H1 (cell line): ENCODE results near the gene MANEAL. TPM values are rescaled to one million over a fixed set of nuclear protein-coding genes. Genes with fewer than 3 reads are reported as not detected.

Source experiments
- CTCF ChIA-PET: fragments of 300-600 bp; sonication (Branson Sonifier 250); formaldehyde crosslinking; loops from one replicate; lab custom pipeline; 2021; ENCODE audit not compliant: partially characterized antibody; lab: Charles Lee
- POLR2A ChIA-PET: fragments of 300-600 bp; sonication (Branson Sonifier 250); formaldehyde crosslinking; loops from one replicate; lab custom pipeline; 2021; ENCODE audit warnings: inconsistent platforms; ENCODE audit not compliant: partially characterized antibody; lab: Charles Lee
- DNase-seq, 2 experiments: peaks; one replicate each; pipeline versions ENCODE4 v3.0.0 to v3.0.0-alpha.2; 2010 to 2022; ENCODE audit warnings: low spot score in 2 of 2, low read depth in 1 of 2, mixed read lengths in 1 of 2
- FAIRE-seq: peaks from 2 replicates; lab custom pipeline; 2011; peaks lifted over from hg19 to GRCh38; lab: Jason Lieb, UNC
- H2AFZ ChIP-seq: 2 replicates; pipeline ENCODE4 v1.8.1; 2012; ENCODE audit warnings: low read length, inconsistent platforms
- H2AK5ac ChIP-seq: 2 replicates; pipeline ENCODE4 v1.6.1; 2013; ENCODE audit warnings: low read depth, low read length
- H2BK120ac ChIP-seq: replicated peaks from 2 replicates; pipeline ENCODE3; 2013; ENCODE audit warnings: low read depth, low read length, inconsistent platforms
- H2BK12ac ChIP-seq: 2 replicates; pipeline ENCODE4 v1.6.1; 2013; ENCODE audit warnings: low read depth, low read length
- H2BK15ac ChIP-seq: 2 replicates; pipeline ENCODE4 v1.6.1; 2013; ENCODE audit warnings: low read length
- H2BK20ac ChIP-seq: 2 replicates; pipeline ENCODE4 v1.6.1; 2013; ENCODE audit warnings: low read length
- H2BK5ac ChIP-seq: 2 replicates; pipeline ENCODE4 v1.6.1; 2013; ENCODE audit warnings: low read depth, low read length
- H3K14ac ChIP-seq: 2 replicates; pipeline ENCODE4 v1.6.1; 2013; ENCODE audit warnings: inconsistent platforms; ENCODE audit not compliant: insufficient read length
- H3K18ac ChIP-seq: 2 replicates; pipeline ENCODE4 v1.6.1; 2013; ENCODE audit warnings: low read length; ENCODE audit errors: extremely low read depth
- H3K23ac ChIP-seq: 2 replicates; pipeline ENCODE4 v1.6.1; 2013; ENCODE audit warnings: inconsistent platforms; ENCODE audit not compliant: insufficient read length
- H3K23me2 ChIP-seq: 2 replicates; pipeline ENCODE4 v1.6.1; 2013; ENCODE audit warnings: low read depth, low read length
- H3K27ac ChIP-seq: 2 replicates; pipeline ENCODE4 v1.6.1; 2011; ENCODE audit warnings: low read depth, low read length, inconsistent platforms
- H3K27me3 ChIP-seq, 4 experiments: replicated peaks in 1 of 4; 1 replicate in 1 of 4; 2 replicates in 3 of 4; pipeline versions ENCODE4 v1.6.1 to v1.8.1; 2011 to 2013; ENCODE audit warnings: low read length in 3 of 4, mild to moderate bottlenecking in 3 of 4, inconsistent platforms in 2 of 4, mixed read lengths in 2 of 4, moderate library complexity in 1 of 4; ENCODE audit not compliant: control insufficient read depth in 3 of 4, insufficient read depth in 3 of 4; ENCODE audit errors: extremely low read depth in 1 of 4
- H3K36me3 ChIP-seq, 4 experiments: 2 replicates each; pipeline versions ENCODE4 v1.6.1 to v1.8.1; 2011 to 2013; ENCODE audit warnings: mild to moderate bottlenecking in 4 of 4, low read length in 3 of 4, moderate library complexity in 2 of 4, control low read depth in 1 of 4, inconsistent platforms in 1 of 4; ENCODE audit not compliant: insufficient read depth in 4 of 4, control insufficient read depth in 2 of 4
- H3K4ac ChIP-seq: replicated peaks from 2 replicates; pipeline ENCODE3; 2013; ENCODE audit warnings: low read length, low read depth, mixed read lengths, inconsistent platforms; ENCODE audit not compliant: insufficient read length
- H3K4me1 ChIP-seq, 4 experiments: replicated peaks in 1 of 4; 1 replicate in 1 of 4; 2 replicates in 3 of 4; pipeline versions ENCODE4 v1.6.1 to v1.8.1; 2011 to 2013; ENCODE audit warnings: low read length in 3 of 4, inconsistent platforms in 2 of 4, mixed read lengths in 1 of 4; ENCODE audit not compliant: insufficient read depth in 4 of 4, control insufficient read depth in 3 of 4
- H3K4me2 ChIP-seq, 2 experiments: 2 replicates each; pipeline versions ENCODE4 v1.6.1 to v1.8.1; 2011 to 2013; ENCODE audit warnings: low read depth in 2 of 2, low read length in 2 of 2, control low read depth in 1 of 2, inconsistent platforms in 1 of 2, mild to moderate bottlenecking in 1 of 2; ENCODE audit not compliant: insufficient read depth in 1 of 2
- H3K4me3 ChIP-seq, 4 experiments: fragments of 200-600, 300-600 bp in 1 of 4; sonication (generic), shearing (Covaris generic), sonication (Bioruptor Twin) in 1 of 4; 2 replicates each; pipeline versions ENCODE4 v1.5.1 to v1.8.1; 2011 to 2016; ENCODE audit warnings: low read length in 4 of 4, low read depth in 3 of 4, control low read depth in 2 of 4, inconsistent platforms in 2 of 4, mild to moderate bottlenecking in 2 of 4, mixed read lengths in 1 of 4, moderate library complexity in 1 of 4; ENCODE audit not compliant: insufficient read depth in 2 of 4; ENCODE audit errors: extremely low read depth in 1 of 4
- H3K56ac ChIP-seq: replicated peaks from 2 replicates; pipeline ENCODE3; 2013; ENCODE audit warnings: low read depth, mild to moderate bottlenecking, mixed read lengths, low read length, inconsistent platforms; ENCODE audit not compliant: insufficient read length
- H3K79me1 ChIP-seq: 2 replicates; pipeline ENCODE4 v1.6.1; 2013; ENCODE audit warnings: low read depth, low read length, control low read depth
- H3K79me2 ChIP-seq, 2 experiments: 2 replicates each; pipeline versions ENCODE4 v1.6.1 to v1.8.1; 2012 to 2013; ENCODE audit warnings: low read length in 2 of 2, mild to moderate bottlenecking in 2 of 2, inconsistent platforms in 1 of 2; ENCODE audit not compliant: insufficient read depth in 2 of 2, control insufficient read depth in 1 of 2
- H3K9ac ChIP-seq, 4 experiments: replicated peaks in 1 of 4; 1 replicate in 1 of 4; 2 replicates in 3 of 4; pipeline versions ENCODE4 v1.6.1 to v1.8.1; 2011 to 2013; ENCODE audit warnings: low read depth in 3 of 4, low read length in 3 of 4, control low read depth in 2 of 4, mild to moderate bottlenecking in 2 of 4, moderate library complexity in 2 of 4, inconsistent platforms in 1 of 4; ENCODE audit errors: extremely low read depth in 1 of 4
- H3K9me3 ChIP-seq, 2 experiments: 2 replicates each; pipeline versions ENCODE4 v1.6.1 to v1.8.1; 2012 to 2013; ENCODE audit warnings: mild to moderate bottlenecking in 2 of 2, moderate library complexity in 2 of 2, control low read depth in 1 of 2, inconsistent platforms in 1 of 2, low read depth in 1 of 2, low read length in 1 of 2, mixed read lengths in 1 of 2; ENCODE audit not compliant: insufficient read depth in 2 of 2
- H4K20me1 ChIP-seq, 2 experiments: replicated peaks in 1 of 2; 2 replicates each; pipeline versions ENCODE3 to v1.8.1; 2011 to 2013; ENCODE audit warnings: inconsistent platforms in 2 of 2, low read length in 2 of 2, mild to moderate bottlenecking in 1 of 2; ENCODE audit not compliant: insufficient read depth in 2 of 2, control insufficient read depth in 1 of 2
- H4K5ac ChIP-seq: 2 replicates; pipeline ENCODE4 v1.6.1; 2013; ENCODE audit warnings: low read length, low read depth, mixed read lengths, inconsistent platforms; ENCODE audit not compliant: insufficient read length
- H4K8ac ChIP-seq: 2 replicates; pipeline ENCODE4 v1.8.0; 2013; ENCODE audit warnings: mild to moderate bottlenecking, moderate library complexity, low read length, inconsistent platforms; ENCODE audit not compliant: insufficient read depth; ENCODE audit errors: extremely low read depth
- H4K91ac ChIP-seq: replicated peaks from 2 replicates; pipeline ENCODE3; 2013; ENCODE audit warnings: low read length, mixed read lengths, inconsistent platforms; ENCODE audit not compliant: insufficient read length
- BRCA1 ChIP-seq: IDR thresholded peaks from 2 replicates; pipeline ENCODE4 v1.6.1; 2012; ENCODE audit warnings: low read depth, low read length, improper control_type of control experiment
- CBX8 ChIP-seq: fragments of 300-800, 300-1000 bp; sonication (generic); IDR thresholded peaks from 2 replicates; pipeline ENCODE4 v1.7.1; 2016; ENCODE audit warnings: low read depth, low read length, borderline replicate concordance
- CEBPB ChIP-seq: IDR thresholded peaks from 2 replicates; pipeline ENCODE4 v1.6.1; 2012; ENCODE audit warnings: low read depth, low read length
- EZH2 ChIP-seq: fragments of 200-600 bp; sonication (generic); IDR thresholded peaks from 2 replicates; pipeline ENCODE4 v1.7.1; 2012; ENCODE audit warnings: low read depth, mild to moderate bottlenecking, moderate library complexity, low read length, inconsistent platforms; ENCODE audit not compliant: severe bottlenecking
- HDAC2 ChIP-seq, 2 experiments: fragments of 300-600 bp in 1 of 2; sonication (generic) in 1 of 2; IDR thresholded peaks; 2 replicates each; pipeline ENCODE4 v1.6.1; 2011 to 2012; ENCODE audit warnings: low read depth in 2 of 2, low read length in 2 of 2, mild to moderate bottlenecking in 2 of 2, moderate library complexity in 2 of 2, borderline replicate concordance in 1 of 2, inconsistent platforms in 1 of 2
- JUN ChIP-seq: IDR thresholded peaks from 2 replicates; pipeline ENCODE4 v1.6.1; 2011; ENCODE audit warnings: low read depth, mild to moderate bottlenecking, improper control_type of control experiment, low read length
- KDM4A ChIP-seq: IDR thresholded peaks from one replicate; pipeline ENCODE4 v1.7.1; 2012; ENCODE audit warnings: low read depth, mild to moderate bottlenecking, moderate library complexity, low read length, inconsistent platforms; ENCODE audit not compliant: severe bottlenecking
- POLR2A ChIP-seq, 2 experiments: IDR thresholded peaks; 1 replicate in 1 of 2; 2 replicates in 1 of 2; pipeline ENCODE4 v1.6.1; 2011; ENCODE audit warnings: low read depth in 2 of 2, low read length in 2 of 2, mild to moderate bottlenecking in 2 of 2; ENCODE audit errors: control extremely low read depth in 1 of 2
- POLR2AphosphoS5 ChIP-seq: IDR thresholded peaks from 2 replicates; pipeline ENCODE4 v1.6.1; 2011; ENCODE audit warnings: low read depth, low read length
- TAF1 ChIP-seq: IDR thresholded peaks from 2 replicates; pipeline ENCODE4 v1.6.1; 2011; ENCODE audit warnings: mild to moderate bottlenecking, low read depth, low read length
- whole genome bisulfite sequencing, 2 experiments: shearing (Covaris generic) in 1 of 2; methylation state at CpG; one replicate each; pipeline versions ENCODE4 v1.1.6 to v1.1.7; 2013 to 2015; ENCODE audit warnings: low lambda C conversion rate in 2 of 2, mixed read lengths in 2 of 2, inconsistent platforms in 1 of 2, low coverage in 1 of 2, missing lambda C conversion rate in 1 of 2; ENCODE audit not compliant: insufficient replicate concordance in 2 of 2, insufficient coverage in 1 of 2, insufficient read length in 1 of 2; ENCODE audit errors: extremely low coverage in 1 of 2, missing lambda C conversion rate in 1 of 2; 5-methylcytosine and 5-hydroxymethylcytosine counted together
- polyA plus RNA-seq, 7 experiments: library from polyadenylated mRNA; depleted of rRNA in 3 of 7; stranded (reverse) in 5 of 7; unstranded in 2 of 7; fragments of >200 nt in 5 of 7; fragments of 200-250 nt in 2 of 7; gene quantifications; 1 replicate in 5 of 7; 2 replicates in 1 of 7; 4 replicates in 1 of 7; pipeline versions ENCODE4 v1.2.1 to v1.2.3, GENCODE V29; 2011 to 2013; ENCODE audit warnings: missing spikeins in 2 of 7, mixed read lengths in 2 of 7
- total RNA-seq: library from RNA; stranded (reverse); fragmentation: NEBNext Ultra II Directional; extraction: Animal tissue kit (Norgen Biotek cat#: 25700); gene quantifications from 2 replicates; pipeline ENCODE4 v1.2.1, GENCODE V29; 2021
- TF ChIP-seq, protein P1 (sequence below), 3 experiments: IDR thresholded peaks; 1 replicate in 2 of 3; 2 replicates in 1 of 3; pipeline versions ENCODE4 v1.5.1 to v1.6.1; 2011; ENCODE audit warnings: low read length in 3 of 3, mild to moderate bottlenecking in 3 of 3, inconsistent platforms in 2 of 3, low read depth in 1 of 3, moderate library complexity in 1 of 3; ENCODE audit not compliant: insufficient read depth in 1 of 3; ENCODE audit errors: control extremely low read depth in 1 of 3

MANEAL gene
- total and polyA plus RNA-seq, 2 of the 8 experiments (the other 6 are each of a cell fraction or from before 2014, with no cell fraction given), result 4.8 to 7.2 TPM

DNA sequence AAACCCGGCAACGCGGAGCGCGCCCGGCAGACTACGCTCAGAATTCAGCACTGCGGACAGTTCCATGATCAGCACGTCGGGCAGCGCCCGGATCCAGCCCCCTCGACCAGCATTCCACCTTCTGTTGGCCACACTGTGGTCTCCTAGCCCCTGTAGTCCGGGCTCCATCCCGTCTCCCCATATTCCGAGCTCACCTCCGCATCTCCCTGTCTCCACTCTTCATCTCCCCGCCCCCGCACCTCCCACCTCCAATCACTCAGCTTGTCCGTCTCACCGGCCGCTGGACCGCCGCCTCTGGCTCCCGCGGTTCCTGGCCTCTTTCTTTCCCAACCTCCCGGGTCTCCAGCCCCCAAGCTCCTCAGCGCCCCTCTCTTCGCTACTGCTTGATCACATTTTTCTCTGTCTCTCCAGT, 29.2 kb upstream of the MANEAL start:
- peak overlapping the region; percentile 80 to 87 for H3K4me2 ChIP-seq
- WGBS, 2 experiments, result 10% methylated on average over 28 of the region's 29 CpGs; no CpG with 5 or more reads in 1 of the 2 experiments
- H3K18ac ChIP-seq, result no peak overlapping the region
- peaks cover 6 to 13% (median 10%) of the 10 kb centered on the region in 4 experiments; a peak in 6 of 7 replicates for H3K4me1 ChIP-seq
- no peak overlapping the region for H3K23ac ChIP-seq
- no peak overlapping the region for H2BK20ac ChIP-seq
- H4K5ac ChIP-seq, result no peak overlapping the region
- peaks cover 0 to 13% of the 10 kb centered on the region in 2 experiments for H4K20me1 ChIP-seq
- H4K8ac ChIP-seq, result no peak overlapping the region
- FAIRE-seq (no peak), DNase-seq (peak in 1 of 2 experiments; percentile 94)
- H3K4ac ChIP-seq, result no peak overlapping the region
- no peaks in the 10 kb centered on the region for H3K36me3 ChIP-seq
- H3K9ac ChIP-seq, result no peak overlapping the region
- POLR2A ChIA-PET, result interaction anchor here (0.7 to 4.5 kb wide), 4 partner anchors 31 to 74 kb away, joined by 3 to 23 read pairs (median 4); partner anchors contain the start of genes C1orf122 and YRDC
- H3K79me1 ChIP-seq, result no peaks in the 10 kb centered on the region
- CTCF ChIA-PET, result interaction anchor here (0.6 to 2.9 kb wide), 10 partner anchors 9 to 316 kb away, joined by 3 to 12 read pairs (median 4); no protein-coding TSS in a partner anchor
- no peaks in the 10 kb centered on the region for H3K9me3 ChIP-seq
- H2BK12ac ChIP-seq, result no peak overlapping the region
- H2BK15ac ChIP-seq, result no peak overlapping the region
- no peak overlapping the region for H2AFZ ChIP-seq
- no peak overlapping the region for H2BK5ac ChIP-seq
- peaks cover 15% of the 10 kb centered on the region; the same call in 1 of the 2 replicates for H3K23me2 ChIP-seq
- no peak overlapping the region for H3K56ac ChIP-seq
- H3K27me3 ChIP-seq, result peaks cover 15 to 74% (median 59%) of the 10 kb centered on the region in 4 experiments
- no peak overlapping the region for H3K27ac ChIP-seq
- H2BK120ac ChIP-seq, result no peak overlapping the region
- no peaks in the 10 kb centered on the region for H3K79me2 ChIP-seq
- H4K91ac ChIP-seq, result no peak overlapping the region
- no peak overlapping the region for H2AK5ac ChIP-seq
- peak overlapping the region in 3 of 4 experiments; percentile 42 to 57 (median 47); a peak in 6 of 8 replicates for H3K4me3 ChIP-seq
- no peak overlapping the region for H3K14ac ChIP-seq
- TF ChIP-seq POLR2A (IDR thresholded peaks at IDR 0.05; ENCODE audit: control extremely low read depth in 1 of 2, low read depth in 2 of 2, low read length in 2 of 2), result no peak
- no peak for TF ChIP-seq POLR2AphosphoS5
- no peak for TF ChIP-seq CBX8
- TF ChIP-seq TAF1, result no peak
- TF ChIP-seq BRCA1, result no peak
- TF ChIP-seq KDM4A, result peak; percentile 13
- TF ChIP-seq HDAC2 (IDR thresholded peaks at IDR 0.05; ENCODE audit: borderline replicate concordance in 1 of 2, low read depth in 2 of 2, low read length in 2 of 2), result peak; percentile 99 to 100
- TF ChIP-seq CEBPB, result no peak
- no peak for TF ChIP-seq JUN
- no peak for TF ChIP-seq EZH2
- TF ChIP-seq, protein P1, sequence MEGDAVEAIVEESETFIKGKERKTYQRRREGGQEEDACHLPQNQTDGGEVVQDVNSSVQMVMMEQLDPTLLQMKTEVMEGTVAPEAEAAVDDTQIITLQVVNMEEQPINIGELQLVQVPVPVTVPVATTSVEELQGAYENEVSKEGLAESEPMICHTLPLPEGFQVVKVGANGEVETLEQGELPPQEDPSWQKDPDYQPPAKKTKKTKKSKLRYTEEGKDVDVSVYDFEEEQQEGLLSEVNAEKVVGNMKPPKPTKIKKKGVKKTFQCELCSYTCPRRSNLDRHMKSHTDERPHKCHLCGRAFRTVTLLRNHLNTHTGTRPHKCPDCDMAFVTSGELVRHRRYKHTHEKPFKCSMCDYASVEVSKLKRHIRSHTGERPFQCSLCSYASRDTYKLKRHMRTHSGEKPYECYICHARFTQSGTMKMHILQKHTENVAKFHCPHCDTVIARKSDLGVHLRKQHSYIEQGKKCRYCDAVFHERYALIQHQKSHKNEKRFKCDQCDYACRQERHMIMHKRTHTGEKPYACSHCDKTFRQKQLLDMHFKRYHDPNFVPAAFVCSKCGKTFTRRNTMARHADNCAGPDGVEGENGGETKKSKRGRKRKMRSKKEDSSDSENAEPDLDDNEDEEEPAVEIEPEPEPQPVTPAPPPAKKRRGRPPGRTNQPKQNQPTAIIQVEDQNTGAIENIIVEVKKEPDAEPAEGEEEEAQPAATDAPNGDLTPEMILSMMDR (IDR thresholded peaks at IDR 0.05; ENCODE audit: control extremely low read depth in 1 of 3, insufficient read depth in 1 of 3, low read depth in 1 of 3, low read length in 3 of 3), result no peak
